EL (cell line): ENCODE measurements around the gene ZNF746.
A peak's percentile ranks its signal among the peaks of the same experiment; 100 is the strongest.

Experiments
- DNase-seq: peaks from one replicate; pipeline ENCODE4 v3.0.0-alpha.2; 2016

The ZNF746 gene

DNA sequence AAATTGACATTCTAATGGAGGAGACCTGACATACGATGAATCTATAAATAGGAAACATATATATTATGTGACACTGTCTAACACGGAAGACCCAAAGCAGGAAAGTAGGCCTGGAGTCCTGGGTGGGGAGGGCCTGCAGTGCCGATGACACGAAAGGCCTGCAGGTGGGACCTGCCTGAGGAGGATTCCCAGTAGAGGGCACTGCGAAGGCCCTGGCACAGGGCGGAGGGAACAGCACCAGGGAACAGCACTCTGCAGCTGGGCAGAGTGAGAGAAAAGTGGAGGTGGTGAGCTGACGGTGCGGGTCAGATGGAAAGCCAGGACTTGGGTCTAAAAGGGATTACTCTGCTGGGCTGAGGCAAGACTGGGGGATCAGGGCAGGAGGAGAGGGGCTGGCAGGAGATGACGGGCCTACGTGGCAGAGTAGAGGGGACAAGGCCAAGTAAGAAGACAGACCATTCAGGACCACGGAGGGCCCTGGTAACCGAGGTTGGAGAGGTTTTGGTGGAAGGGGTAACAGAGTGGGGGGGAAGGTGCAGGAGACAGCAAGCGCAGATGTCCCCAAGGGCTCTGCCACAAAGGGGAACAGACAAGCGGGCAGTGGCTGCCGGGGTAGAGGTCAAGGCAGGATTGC lies 8.1 kb downstream of the ZNF746 start:
- no peak for DNase-seq

GRCh38 chr7:149479568-149479967 lies 18.0 kb downstream of the ZNF746 start:
- no peak for DNase-seq

GRCh38 chr7:149478754-149479153 lies 18.9 kb downstream of the ZNF746 start:
- DNase-seq = no peak

DNA sequence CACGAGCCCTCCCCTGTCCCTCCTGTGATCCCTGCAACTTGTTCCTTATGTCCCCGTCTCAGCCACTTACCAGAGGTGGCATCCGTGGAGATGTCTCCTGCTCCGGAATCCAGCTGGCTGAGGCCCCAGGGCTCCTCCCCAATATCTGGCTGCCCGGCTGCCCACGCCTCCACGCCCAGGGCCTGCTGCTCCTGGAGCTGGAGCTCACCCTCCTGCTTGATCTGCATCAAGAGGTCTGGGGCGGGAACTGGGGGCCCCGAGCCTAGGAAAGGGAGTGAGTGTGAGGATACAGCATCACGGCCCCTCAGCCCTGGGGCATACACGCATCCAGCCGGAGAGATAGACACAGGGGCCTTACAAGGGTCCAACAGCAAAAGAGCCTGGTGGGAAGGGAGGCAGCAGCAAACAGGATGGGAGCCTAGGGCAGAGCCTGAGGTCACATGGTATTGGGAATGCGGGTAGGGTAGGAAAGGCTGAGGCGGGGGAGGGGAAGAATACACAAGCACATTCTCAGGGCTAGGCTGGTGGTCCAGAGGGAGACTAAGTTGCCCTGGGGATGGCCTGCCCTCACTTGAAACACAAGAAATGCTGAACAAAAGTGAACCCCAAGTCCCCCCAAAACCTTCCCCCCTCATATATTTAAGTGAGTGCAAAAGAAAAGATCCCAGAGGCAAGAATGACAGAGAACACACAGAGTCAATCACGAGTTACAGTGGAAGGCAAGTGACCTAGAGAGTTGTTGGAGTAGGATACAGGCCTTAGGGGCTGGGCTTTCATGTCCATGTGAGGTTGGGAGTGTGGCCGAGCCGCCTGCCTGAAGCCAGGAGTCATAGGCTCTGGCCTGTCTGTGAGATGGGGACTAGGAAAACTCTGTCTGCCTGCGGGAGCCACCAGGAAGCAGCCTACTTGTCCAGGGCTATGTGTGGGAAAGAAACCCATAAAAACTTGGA lies 19.8 kb downstream of the ZNF746 start:
- DNase-seq = no peak

GRCh38 chr7:149476791-149477190 lies 20.8 kb downstream of the ZNF746 start:
- no peak for DNase-seq

DNA sequence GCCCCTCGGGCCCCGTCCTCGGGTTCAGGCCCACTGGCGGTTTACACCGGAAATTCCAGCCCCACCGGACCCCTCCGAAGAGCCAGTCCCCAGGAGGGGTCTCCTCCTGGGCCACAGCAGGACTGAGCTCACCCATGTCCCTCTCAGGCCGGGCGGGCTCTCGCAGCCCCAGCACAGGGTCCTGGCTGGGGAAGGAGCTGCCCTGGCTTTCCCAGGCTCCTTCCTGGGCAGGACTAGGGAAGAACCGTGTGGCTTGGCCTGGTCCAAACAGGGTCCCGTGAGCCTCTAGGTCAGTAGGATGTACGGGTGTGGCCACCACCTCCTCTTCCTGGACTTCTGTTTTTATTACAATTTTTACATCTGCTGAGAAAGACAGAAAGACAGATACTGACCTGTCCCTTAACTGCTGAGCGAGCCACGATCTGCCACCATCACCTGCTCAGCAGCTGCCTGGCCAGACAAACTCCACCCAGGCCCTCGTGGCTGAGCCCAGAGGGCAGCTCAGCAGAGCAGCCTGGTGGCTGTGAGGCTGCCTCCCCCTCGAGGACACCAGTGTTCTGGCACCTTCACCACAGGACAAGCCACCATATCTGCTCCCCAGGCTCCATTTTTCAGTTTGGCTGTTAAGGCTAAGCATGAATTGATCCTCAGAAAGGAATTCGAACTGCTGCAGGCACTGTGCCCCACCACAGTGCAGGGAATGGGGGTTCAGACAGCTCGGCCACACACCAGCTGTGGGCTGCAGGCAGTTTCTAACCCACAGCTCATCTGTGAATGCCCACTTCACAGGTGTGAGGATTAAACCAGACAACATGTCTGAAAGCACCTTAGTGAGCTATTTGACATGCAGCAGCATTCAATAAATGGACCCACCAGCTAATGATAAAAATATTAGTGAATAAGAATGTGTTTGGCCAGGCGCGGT lies 22.2 kb downstream of the ZNF746 start:
- no peak for DNase-seq

- no peak for DNase-seq
Measured at GRCh38 chr7:149474309-149475120, 23.1 kb downstream of the ZNF746 start.

- no peak for DNase-seq
Measured at GRCh38 chr7:149473251-149473650, 24.4 kb downstream of the ZNF746 start.

GRCh38 chr7:149471289-149471953 lies 26.2 kb downstream of the ZNF746 start:
- no peak for DNase-seq

- DNase-seq = no peak
Measured at GRCh38 chr7:149469806-149470205, 27.8 kb downstream of the ZNF746 start.

- DNase-seq = no peak
Measured at GRCh38 chr7:149468208-149468607, 29.4 kb downstream of the ZNF746 start.

DNA sequence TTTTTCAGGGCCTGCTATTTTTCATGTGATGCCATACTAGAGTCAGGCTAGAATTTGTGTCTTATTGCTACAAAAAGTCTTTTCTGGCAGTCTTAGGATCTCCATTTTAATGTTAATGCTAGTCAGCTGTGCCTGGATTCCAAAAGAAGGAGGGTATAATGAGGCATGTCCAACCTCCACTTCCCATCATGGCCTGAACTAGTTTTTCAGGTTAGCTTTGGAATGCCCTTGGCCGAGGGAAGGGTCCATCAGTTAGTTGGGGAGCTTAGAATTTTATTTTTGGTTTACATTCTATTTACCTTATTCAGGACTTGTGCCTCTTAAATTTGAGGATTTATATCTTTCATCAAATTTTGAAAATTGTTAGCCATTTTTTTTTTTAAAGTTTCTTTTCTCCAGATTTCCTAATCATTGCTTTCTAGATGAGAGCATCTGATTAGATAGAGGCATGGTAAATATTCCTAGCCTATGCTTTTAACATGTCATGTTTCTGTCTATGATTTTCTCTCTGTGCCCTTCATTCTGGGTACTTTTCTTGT lies 30.2 kb downstream of the ZNF746 start:
- DNase-seq = no peak

DNA sequence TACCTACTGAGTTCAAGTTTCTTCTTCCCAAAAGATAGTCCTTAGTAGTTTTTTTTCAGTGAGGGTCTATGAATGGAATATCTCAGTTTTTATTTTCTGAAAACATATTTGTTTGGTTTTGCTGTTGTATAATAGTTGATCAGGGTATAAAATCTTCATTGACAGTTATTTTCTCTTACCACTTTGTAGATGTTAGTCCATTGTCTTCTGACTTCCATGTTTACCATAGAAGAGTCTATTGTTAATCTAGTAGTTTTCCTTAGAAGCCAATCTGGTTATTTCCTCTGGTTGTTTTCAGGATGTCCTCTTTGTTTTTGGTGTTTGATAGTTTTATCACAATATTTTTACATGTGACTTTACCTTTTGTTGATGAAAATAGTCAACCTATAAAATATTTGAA lies 31.2 kb downstream of the ZNF746 start:
- DNase-seq = no peak

DNA sequence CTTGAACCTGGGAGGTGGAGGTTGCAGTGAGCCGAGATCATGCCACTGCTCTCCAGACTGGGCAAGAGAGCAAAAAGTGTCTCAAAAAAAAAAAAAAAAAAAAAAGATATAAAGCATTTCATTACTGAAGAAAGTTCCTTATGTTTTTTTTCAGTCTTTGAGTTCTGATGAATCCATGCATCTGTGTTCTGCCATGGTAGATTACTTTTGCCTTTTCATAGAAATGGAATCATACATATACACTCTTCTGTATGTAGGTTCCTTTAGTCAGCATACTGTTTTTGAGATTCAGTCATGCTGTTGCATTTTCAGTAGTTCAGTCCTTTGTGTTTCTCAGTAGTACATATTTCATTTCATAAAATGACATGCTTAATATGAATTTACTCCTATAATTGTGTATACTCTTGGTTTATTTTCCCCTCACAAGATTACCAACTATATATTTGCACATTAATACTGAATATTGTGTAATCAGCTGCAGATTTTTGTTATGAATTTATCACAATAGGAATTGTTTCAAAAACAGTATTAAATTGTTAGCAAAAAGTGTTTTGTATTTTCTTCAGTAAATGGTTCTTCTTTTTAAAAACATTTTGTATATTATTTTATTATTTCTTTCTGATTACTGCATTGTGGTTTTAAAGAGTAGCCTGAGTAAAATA lies 34.0 kb downstream of the ZNF746 start:
- DNase-seq = no peak

DNA sequence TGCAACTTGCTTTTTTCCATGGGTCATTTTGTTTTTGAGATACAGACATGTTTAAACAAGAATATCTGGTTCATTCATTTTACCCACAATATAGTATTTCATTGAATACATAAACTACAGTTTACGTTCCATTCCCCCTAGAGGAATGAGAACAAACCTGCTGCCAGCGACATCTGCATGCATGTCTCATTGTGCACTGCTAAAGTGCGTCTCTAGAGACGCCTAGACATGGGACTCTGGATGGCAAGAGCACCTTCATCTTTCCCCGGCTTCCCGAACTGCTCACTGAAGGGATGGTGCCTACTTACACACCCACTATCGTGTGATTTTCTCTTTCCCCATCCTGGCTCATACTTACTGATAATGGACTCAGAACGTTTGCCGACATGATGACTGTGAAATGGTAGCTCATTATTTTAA lies 35.5 kb downstream of the ZNF746 start:
- no peak for DNase-seq

DNA sequence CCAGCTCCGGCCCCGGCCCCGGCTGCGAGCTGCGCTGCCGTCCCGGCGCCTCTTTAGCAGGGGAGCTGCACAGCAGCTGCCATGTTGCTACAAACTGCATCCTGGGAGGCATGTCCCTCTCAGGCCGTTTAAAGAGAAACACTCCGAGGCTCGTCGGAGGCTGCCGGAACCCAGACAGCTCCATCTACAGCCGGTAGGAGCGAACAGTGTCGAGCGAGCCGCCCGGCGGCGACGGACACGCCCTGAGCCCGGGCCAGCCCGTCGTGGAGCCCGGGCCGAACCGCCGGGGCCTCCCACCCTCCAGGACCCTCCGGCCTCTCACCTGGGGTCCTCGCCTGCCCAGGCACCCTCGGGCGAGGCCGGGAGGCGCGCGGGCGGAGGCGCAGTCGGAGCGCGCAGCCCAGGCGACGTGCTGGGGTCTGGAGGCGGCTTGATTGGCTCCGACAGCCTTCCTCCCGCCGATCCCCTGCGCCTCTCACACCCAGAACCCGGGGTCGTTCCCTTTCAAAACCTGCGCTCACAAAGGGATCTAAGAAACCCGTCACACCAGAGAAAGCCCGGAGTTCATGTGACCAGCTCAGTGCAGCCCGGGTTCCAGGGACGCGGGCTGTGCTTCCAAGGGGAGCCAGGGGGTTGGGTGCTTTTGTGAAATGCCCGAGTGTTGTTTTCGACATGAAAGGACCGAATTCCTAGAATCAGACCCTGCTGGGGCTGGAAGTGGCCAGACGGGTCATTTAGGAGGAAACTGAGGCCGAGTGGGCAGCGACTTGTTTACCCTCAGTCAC lies 36.9 kb downstream of the ZNF746 start, which contains the start of gene ZNF777:
TSS of gene ZNF777 (minus strand) at position 570 of the 785 bp plus-strand sequence. CDS start 5,040 bp downstream, outside the sequence.
- peak; percentile 85 for DNase-seq

GRCh38 chr7:149459540-149460452 lies 37.8 kb downstream of the ZNF746 start:
- DNase-seq = peak; percentile 22

- no peak for DNase-seq
Measured at GRCh38 chr7:149459201-149459539, 38.4 kb downstream of the ZNF746 start.

DNA sequence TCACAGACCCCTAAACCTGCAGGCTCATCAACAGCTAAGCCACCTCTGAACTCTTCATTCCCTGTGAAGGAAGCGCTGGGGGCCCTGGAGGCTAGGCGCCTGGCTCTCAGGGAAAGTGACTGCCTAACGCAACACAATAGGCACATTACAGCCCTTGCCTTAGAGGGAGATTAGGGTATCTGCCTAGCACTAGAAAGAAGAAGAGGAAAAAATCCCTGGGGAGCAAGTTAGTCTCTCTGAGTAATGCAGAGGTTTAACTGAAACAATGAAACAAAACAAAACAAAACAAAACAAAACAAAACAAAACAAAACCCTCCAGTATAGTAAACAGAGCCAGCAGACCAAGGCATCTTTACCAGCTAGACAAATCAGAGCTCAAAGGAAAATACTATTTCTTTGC lies 39.4 kb downstream of the ZNF746 start:
- DNase-seq = no peak
